Vagina (tissue), 2 donors: ENCODE data around the gene EPN1. TPM values are rescaled to one million over a fixed set of nuclear protein-coding genes. Genes with fewer than 3 reads are reported as not detected.

Experiments
- DNase-seq, 2 donors: peaks; one replicate each; pipeline ENCODE4 v3.0.0-alpha.2; 2017; ENCODE audit errors: extremely low spot score in 2 of 2
- H3K27ac ChIP-seq: fragments of 200-600 bp; sonication (generic); one replicate; pipeline ENCODE4 v1.5.1; 2019
- H3K27me3 ChIP-seq: fragments of 200-600 bp; sonication (generic); one replicate; pipeline ENCODE4 v1.5.1; 2019
- H3K36me3 ChIP-seq, 2 donors: fragments of 200-600 bp; sonication (generic); one replicate each; pipeline ENCODE4 v1.5.1; 2017 to 2019
- H3K4me1 ChIP-seq: fragments of 200-600 bp; sonication (generic); one replicate; pipeline ENCODE4 v1.5.1; 2019
- H3K4me3 ChIP-seq, 2 donors: fragments of 200-600 bp; sonication (generic); 1 replicate in 1 of 2; 2 replicates in 1 of 2; pipeline ENCODE4 v1.5.1; 2016 to 2019
- H3K9me3 ChIP-seq: fragments of 200-600 bp; sonication (generic); one replicate; pipeline ENCODE4 v1.5.1; 2019
- POLR2A ChIP-seq, 2 donors: fragments of 450-650 bp; IDR thresholded peaks; one replicate each; pipeline ENCODE4 v1.6.1; 2017; ENCODE audit warnings: antibody characterized with exemption in 2 of 2, mild to moderate bottlenecking in 2 of 2, moderate library complexity in 2 of 2
- POLR2AphosphoS5 ChIP-seq, 2 donors: sonication (generic); formaldehyde crosslinking; IDR thresholded peaks; one replicate each; pipeline ENCODE4 v1.9.0; 2017; ENCODE audit warnings: antibody characterized with exemption in 2 of 2, mild to moderate bottlenecking in 2 of 2, low read depth in 1 of 2; ENCODE audit not compliant: insufficient read depth in 1 of 2
- intact Hi-C: fragments of 100-400 bp; cut with DNase I; formaldehyde crosslinking; loops from one replicate; pipeline ENCODE4 v1.15.1; 2023
- total RNA-seq: library from RNA; depleted of rRNA; stranded (reverse); fragments of >200 nt; gene quantifications from one replicate; pipeline ENCODE4 v1.2.3, GENCODE V29; 2016
- TF ChIP-seq, protein P1 (sequence below), 3 experiments: fragments of 450-650 bp in 2 of 3; fragments of 200-600 bp in 1 of 3; sonication (generic) in 1 of 3; IDR thresholded peaks; one replicate each; pipeline ENCODE4 v1.5.1; 2017 to 2019; ENCODE audit warnings: antibody characterized with exemption in 3 of 3, mild to moderate bottlenecking in 2 of 3, moderate library complexity in 2 of 3

The EPN1 gene
- total RNA-seq, 1 donor from 2014 or later, result 43.7 TPM

DNA sequence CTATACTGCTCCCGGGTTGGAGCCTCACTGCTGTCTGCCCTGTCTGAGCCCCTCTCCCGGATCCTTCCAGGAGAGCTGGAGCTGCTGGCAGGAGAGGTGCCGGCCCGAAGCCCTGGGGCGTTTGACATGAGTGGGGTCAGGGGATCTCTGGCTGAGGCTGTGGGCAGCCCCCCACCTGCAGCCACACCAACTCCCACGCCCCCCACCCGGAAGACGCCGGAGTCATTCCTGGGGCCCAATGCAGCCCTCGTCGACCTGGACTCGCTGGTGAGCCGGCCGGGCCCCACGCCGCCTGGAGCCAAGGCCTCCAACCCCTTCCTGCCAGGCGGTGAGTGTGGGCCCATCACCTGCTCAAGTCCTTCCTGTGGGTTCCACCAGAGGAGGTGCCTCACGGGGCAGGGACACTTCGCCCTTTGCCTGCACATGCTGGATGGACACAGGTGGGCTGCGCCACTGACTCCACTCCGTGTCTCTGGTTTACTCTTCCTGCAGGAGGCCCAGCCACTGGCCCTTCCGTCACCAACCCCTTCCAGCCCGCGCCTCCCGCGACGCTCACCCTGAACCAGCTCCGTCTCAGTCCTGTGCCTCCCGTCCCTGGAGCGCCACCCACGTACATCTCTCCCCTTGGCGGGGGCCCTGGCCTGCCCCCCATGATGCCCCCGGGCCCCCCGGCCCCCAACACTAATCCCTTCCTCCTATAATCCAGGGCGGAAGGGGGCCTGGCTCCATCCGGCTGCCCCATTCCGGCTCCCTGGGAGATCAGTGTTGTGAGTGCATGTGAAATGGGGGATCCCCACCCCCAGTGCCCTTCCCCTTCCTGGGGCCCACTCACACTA is 19.8 kb downstream of the EPN1 start:
- no peak for DNase-seq
- TF ChIP-seq, protein P1, sequence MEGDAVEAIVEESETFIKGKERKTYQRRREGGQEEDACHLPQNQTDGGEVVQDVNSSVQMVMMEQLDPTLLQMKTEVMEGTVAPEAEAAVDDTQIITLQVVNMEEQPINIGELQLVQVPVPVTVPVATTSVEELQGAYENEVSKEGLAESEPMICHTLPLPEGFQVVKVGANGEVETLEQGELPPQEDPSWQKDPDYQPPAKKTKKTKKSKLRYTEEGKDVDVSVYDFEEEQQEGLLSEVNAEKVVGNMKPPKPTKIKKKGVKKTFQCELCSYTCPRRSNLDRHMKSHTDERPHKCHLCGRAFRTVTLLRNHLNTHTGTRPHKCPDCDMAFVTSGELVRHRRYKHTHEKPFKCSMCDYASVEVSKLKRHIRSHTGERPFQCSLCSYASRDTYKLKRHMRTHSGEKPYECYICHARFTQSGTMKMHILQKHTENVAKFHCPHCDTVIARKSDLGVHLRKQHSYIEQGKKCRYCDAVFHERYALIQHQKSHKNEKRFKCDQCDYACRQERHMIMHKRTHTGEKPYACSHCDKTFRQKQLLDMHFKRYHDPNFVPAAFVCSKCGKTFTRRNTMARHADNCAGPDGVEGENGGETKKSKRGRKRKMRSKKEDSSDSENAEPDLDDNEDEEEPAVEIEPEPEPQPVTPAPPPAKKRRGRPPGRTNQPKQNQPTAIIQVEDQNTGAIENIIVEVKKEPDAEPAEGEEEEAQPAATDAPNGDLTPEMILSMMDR (IDR thresholded peaks at IDR 0.05), result no peak
- TF ChIP-seq POLR2AphosphoS5 (IDR thresholded peaks at IDR 0.05; ENCODE audit: insufficient read depth in 1 of 2, low read depth in 1 of 2), result no peak
- no peak for TF ChIP-seq POLR2A (IDR thresholded peaks at IDR 0.05)
- intact Hi-C loops, result no loop called here
- Histone ChIP-seq H3K4me3 (no peak overlapping the region), H3K36me3 (peaks cover 0 to 68% of the 10 kb centered on the region in 2 donors), H3K9me3 (no peaks in the 10 kb centered on the region), H3K27me3 (no peaks in the 10 kb centered on the region), H3K27ac (no peak overlapping the region), H3K4me1 (no peaks in the 10 kb centered on the region)

- intact Hi-C loops, result no loop called here
- DNase-seq, result no peak
- Histone ChIP-seq H3K27ac (no peak overlapping the region), H3K9me3 (no peaks in the 10 kb centered on the region), H3K27me3 (no peaks in the 10 kb centered on the region), H3K36me3 (peaks cover 0 to 60% of the 10 kb centered on the region in 2 donors), H3K4me3 (no peak overlapping the region), H3K4me1 (no peaks in the 10 kb centered on the region)
- no peak for TF ChIP-seq POLR2A (IDR thresholded peaks at IDR 0.05)
- TF ChIP-seq, protein P1 (IDR thresholded peaks at IDR 0.05), result no peak
Measured at GRCh38 chr19:55695511-55696290, 20.7 kb downstream of the EPN1 start.

GRCh38 chr19:55696301-55697068 is 21.5 kb downstream of the EPN1 start:
- H3K36me3 ChIP-seq, result peaks cover 0 to 52% of the 10 kb centered on the region in 2 donors
- H3K27ac ChIP-seq, result no peak overlapping the region
- DNase-seq, result no peak
- H3K4me1 ChIP-seq, result no peaks in the 10 kb centered on the region
- H3K27me3 ChIP-seq, result no peaks in the 10 kb centered on the region
- no peak overlapping the region for H3K4me3 ChIP-seq
- intact Hi-C loops, result no loop called here
- no peaks in the 10 kb centered on the region for H3K9me3 ChIP-seq
- TF ChIP-seq POLR2AphosphoS5 (IDR thresholded peaks at IDR 0.05; ENCODE audit: insufficient read depth in 1 of 2, low read depth in 1 of 2), result peak in 1 of 2 donors; percentile 4
- TF ChIP-seq, protein P1 (IDR thresholded peaks at IDR 0.05), result no peak

DNA sequence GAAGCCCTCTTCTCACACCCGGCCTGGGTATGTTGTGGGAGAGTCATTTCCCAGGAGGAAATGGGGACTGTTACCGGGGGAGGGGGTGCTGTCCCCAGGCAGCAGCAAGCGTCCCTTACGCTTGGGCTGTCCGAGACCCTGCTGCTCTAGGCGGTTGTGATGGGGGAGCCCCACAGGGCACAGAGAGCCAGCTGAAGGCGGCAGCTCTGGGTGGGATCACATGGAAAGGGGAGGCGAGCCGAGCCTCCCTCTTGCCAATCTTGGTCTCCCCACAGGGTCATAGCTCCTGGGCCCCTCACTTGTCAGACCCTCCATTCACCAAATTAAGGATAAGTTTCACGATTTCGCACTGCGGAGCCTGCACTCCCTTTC is 22.0 kb downstream of the EPN1 start:
- Histone ChIP-seq H3K36me3 (peaks cover 0 to 47% of the 10 kb centered on the region in 2 donors), H3K4me1 (no peaks in the 10 kb centered on the region), H3K27ac (no peak overlapping the region), H3K4me3 (no peak overlapping the region), H3K9me3 (no peaks in the 10 kb centered on the region), H3K27me3 (no peaks in the 10 kb centered on the region)
- DNase-seq, result no peak
- TF ChIP-seq, protein P1 (IDR thresholded peaks at IDR 0.05), result no peak
- TF ChIP-seq POLR2A (IDR thresholded peaks at IDR 0.05) (no peak), POLR2AphosphoS5 (IDR thresholded peaks at IDR 0.05; ENCODE audit: insufficient read depth in 1 of 2, low read depth in 1 of 2) (no peak)
- intact Hi-C loops, result no loop called here
